RWPE1 (cell line): ENCODE measurements around the gene CAB39L.

Source experiments
- CTCF ChIA-PET: fragments of 350-600 bp; sonication (Branson Sonifier 250); formaldehyde crosslinking; extraction: SDS; loops from one replicate; lab custom pipeline; 2021; lab: Yijun Ruan, JAX
- POLR2A ChIA-PET: fragments of 400-600 bp; formaldehyde crosslinking; extraction: SDS; loops from one replicate; lab custom pipeline; 2020; ENCODE audit warnings: antibody characterized with exemption; ENCODE audit not compliant: low non-redundant PET; lab: Yijun Ruan, JAX
- DNase-seq: peaks from one replicate; pipeline ENCODE4 v3.0.0; 2012; ENCODE audit warnings: low spot score
- H3K27ac ChIP-seq: fragments of 450-650 bp; 2 replicates; pipeline ENCODE4 v1.5.1; 2017
- TF ChIP-seq, protein P1 (sequence below): fragments of 450-650 bp; conservative IDR thresholded peaks from 2 replicates; pipeline ENCODE4 v1.5.1; 2017; ENCODE audit warnings: low read depth, mild to moderate bottlenecking

The CAB39L gene

DNA sequence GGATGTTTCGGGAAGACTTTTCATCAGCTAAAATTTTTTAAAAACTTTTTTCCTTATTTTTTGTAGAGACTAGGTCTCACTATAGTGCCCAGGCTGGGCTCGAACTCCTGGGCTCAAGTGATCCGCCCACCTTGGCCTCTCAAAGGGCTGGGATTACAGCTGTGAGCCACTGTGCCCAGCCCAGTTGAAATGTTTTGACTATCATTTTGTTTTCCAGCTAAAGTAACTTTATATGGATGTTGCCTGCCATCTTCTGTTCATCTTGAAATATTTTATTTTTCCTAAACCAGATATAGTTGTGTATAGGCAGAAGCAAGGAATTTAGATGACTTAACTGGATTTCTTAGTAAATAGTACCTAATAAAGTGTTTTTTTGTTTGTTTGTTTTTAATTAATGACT is 7.0 kb downstream of the CAB39L start:
- ChIA-PET CTCF (interaction anchor here (0.6 to 0.8 kb wide), 3 partner anchors 122 to 148 kb away, joined by 3 to 4 read pairs (median 3); no protein-coding TSS in a partner anchor), POLR2A (no interaction called here)
- H3K27ac ChIP-seq: no peak overlapping the region
- no peak for DNase-seq
- TF ChIP-seq, protein P1, sequence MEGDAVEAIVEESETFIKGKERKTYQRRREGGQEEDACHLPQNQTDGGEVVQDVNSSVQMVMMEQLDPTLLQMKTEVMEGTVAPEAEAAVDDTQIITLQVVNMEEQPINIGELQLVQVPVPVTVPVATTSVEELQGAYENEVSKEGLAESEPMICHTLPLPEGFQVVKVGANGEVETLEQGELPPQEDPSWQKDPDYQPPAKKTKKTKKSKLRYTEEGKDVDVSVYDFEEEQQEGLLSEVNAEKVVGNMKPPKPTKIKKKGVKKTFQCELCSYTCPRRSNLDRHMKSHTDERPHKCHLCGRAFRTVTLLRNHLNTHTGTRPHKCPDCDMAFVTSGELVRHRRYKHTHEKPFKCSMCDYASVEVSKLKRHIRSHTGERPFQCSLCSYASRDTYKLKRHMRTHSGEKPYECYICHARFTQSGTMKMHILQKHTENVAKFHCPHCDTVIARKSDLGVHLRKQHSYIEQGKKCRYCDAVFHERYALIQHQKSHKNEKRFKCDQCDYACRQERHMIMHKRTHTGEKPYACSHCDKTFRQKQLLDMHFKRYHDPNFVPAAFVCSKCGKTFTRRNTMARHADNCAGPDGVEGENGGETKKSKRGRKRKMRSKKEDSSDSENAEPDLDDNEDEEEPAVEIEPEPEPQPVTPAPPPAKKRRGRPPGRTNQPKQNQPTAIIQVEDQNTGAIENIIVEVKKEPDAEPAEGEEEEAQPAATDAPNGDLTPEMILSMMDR: no peak

DNA sequence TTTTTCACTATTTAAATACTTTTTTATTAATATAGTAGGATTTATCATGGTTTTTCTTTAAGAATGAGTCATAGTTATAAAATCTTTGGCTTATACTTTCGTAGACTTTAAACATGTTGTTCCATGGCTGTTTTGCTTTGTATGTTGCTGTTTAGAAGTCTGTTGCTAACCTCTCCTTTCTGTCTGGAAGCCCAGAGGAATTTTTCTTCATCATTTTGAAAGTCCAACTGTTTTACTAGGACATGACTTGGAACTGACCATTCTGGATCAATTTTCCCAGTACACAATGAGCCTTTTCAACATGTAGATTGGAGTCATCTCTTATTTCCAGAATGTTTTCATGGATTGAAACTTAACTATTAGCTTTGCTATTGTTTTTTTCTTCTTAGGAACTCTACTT is 7.9 kb downstream of the CAB39L start:
- POLR2A ChIA-PET: no interaction called here
- TF ChIP-seq, protein P1: no peak
- no peak for DNase-seq
- CTCF ChIA-PET: interaction anchor here (0.6 kb wide), 1 partner anchor 219 kb away, joined by 4 read pairs; no protein-coding TSS in a partner anchor
- no peak overlapping the region for H3K27ac ChIP-seq

DNA sequence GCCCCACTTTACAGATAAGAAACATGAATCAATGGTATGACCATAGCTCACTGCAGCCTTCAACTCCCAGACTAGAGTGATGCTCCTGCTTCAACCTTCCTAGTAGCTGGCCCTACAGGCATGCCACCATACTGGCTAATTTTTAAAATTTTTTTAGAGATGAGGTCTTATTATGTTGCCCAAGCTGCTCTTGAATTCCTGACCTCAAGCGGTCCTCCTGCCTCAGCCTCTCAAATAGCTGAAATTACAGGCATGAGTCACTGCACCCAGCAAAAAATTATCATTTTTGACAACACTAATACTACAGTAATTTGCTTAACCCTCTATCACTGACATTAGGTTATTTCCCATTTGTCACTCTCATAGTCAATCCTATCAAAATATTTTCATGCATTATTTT is 14.7 kb downstream of the CAB39L start:
- TF ChIP-seq, protein P1: no peak
- POLR2A ChIA-PET: no interaction called here
- no peak overlapping the region for H3K27ac ChIP-seq
- CTCF ChIA-PET: no interaction called here
- no peak for DNase-seq

DNA sequence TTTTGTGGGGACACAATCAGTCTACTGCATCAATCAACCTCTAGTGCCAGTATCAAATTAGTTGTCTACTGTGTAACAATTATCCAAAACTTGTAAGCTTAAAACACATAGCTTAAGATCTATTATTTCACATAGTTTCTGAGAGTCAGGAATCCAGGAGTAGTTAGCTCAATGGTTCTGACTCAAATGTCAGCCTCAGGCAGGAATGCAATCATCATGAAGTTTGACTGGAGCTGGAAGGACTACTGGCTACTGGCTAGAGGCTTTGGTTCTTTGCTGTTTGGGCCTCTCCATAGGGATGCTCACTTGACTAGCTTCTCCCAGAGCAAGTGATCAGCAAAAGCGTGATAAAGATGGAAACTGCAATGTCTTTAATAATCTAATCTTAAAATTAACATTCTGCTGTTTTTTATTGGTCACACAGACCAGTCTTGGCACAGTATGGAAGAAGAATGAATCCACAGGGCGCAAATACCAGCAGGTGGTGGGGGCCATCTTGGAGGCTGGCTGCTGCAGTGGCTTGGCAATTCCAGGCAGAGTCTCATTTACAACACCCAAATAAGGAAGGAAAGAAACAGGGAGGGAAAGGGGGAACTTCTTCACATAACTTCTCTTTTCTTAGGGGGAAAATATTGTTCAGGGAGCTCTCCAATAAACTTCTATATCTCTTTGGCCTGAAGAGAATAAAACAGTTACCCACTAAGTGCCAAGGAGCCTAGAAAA is 15.7 kb downstream of the CAB39L start:
- H3K27ac ChIP-seq: no peak overlapping the region
- ChIA-PET POLR2A (no interaction called here), CTCF (interaction anchor here (0.6 to 1.1 kb wide), 2 partner anchors 128 to 790 kb away, joined by 3 read pairs; no protein-coding TSS in a partner anchor)
- TF ChIP-seq, protein P1: no peak
- DNase-seq: no peak

DNA sequence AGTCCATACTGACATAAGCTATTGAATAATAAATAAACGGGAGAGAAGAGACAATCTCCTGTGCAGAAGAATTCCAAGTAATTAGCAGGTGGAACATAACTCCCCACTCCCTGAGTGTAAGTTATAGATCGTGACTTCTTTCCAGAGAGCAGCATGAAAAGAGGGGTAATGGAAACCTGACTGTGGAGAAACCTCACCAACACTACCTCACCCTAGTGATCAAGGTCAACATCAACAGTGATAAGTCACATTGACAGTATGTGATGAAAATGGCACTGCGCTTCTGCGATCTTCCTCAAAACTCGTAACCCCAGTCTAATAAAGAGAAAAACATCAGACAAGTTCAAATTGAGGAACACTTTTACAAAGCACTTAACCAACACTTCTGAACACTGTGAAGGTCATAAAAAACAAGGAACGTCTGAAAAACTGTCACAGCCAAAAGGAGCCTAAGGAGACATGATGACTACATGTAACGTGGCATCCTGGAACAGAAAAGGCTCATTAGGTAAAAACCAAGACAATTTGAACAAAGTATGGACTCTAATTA is 19.8 kb downstream of the CAB39L start:
- H3K27ac ChIP-seq: no peak overlapping the region
- DNase-seq: no peak
- TF ChIP-seq, protein P1: no peak
- ChIA-PET POLR2A (no interaction called here), CTCF (no interaction called here)

DNA sequence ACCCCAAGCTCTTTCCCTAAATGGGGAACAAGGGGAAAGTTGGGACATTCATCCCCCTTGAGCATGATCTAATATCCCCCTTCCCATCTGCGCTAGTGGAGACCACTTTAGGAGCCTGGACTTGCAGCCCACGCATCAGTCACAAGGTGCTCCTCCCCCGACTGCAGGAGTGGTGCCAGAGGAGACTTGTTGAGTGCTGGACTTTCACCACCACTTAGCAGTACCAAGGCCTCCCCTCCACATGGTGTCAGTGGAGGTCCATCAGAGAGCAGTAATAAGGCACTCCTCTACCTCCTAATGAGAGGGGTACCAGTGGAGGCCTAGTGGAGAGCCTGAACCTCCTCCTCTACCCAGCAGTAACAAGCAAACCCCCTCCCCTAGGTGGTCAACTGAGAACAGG is 22.5 kb downstream of the CAB39L start:
- ChIA-PET CTCF (no interaction called here), POLR2A (no interaction called here)
- no peak for DNase-seq
- TF ChIP-seq, protein P1: no peak
- no peak overlapping the region for H3K27ac ChIP-seq
